ENCODE results near the gene ZNF792. TPM values are rescaled to one million over a fixed set of nuclear protein-coding genes. Genes with fewer than 3 reads are reported as not detected.
"Not testable (repeated sequence)": the region's sequence is repeated elsewhere in the genome, so short reads cannot be mapped to it uniquely, and the experiment has no call there.

ZNF792 gene
- total and polyA plus RNA-seq, 7 experiments from 2014 or later: 11.0 to 33.9 (median 18.3) TPM

- Histone ChIP-seq H3K9me3 (ENCODE audit: control insufficient read depth in 2 of 3, low read length in 3 of 3) (no peaks in the 10 kb centered on the region), H3K4me3 (ENCODE audit: low read length) (peak overlapping the region; percentile 72), H3K36me3 (ENCODE audit: control insufficient read depth in 2 of 3, insufficient read depth in 3 of 3, low read length in 3 of 3) (peaks cover 0 to 23% (median 0%) of the 10 kb centered on the region in 3 experiments), H3K4me1 (ENCODE audit: control insufficient read depth in 2 of 2, insufficient read depth in 2 of 2, low read length in 2 of 2) (peaks cover 66 to 68% of the 10 kb centered on the region in 2 donors), H3K27me3 (ENCODE audit: control insufficient read depth in 2 of 2, insufficient read depth in 2 of 2, low read length in 2 of 2) (no peaks in the 10 kb centered on the region), H3K27ac (ENCODE audit: low read depth, low read length) (peak overlapping the region; percentile 97)
- H3K27me3 Mint-ChIP-seq: no peaks in the 10 kb centered on the region
- H3K4me1 Mint-ChIP-seq: peaks cover 59 to 83% (median 74%) of the 10 kb centered on the region in 7 donors
- ChIA-PET POLR2A (interaction anchor here (1.0 to 10.7 kb wide), 11 partner anchors 10 to 211 kb away, joined by 3 to 237 read pairs (median 6); partner anchors contain the start of genes ZNF30 and ZNF792), CTCF (interaction anchor here (1.0 to 3.6 kb wide), 4 partner anchors 12 to 38 kb away, joined by 3 to 39 read pairs (median 16); no protein-coding TSS in a partner anchor)
- ATAC-seq (no peak), DNase-seq (no peak)
- peaks cover 0 to 4% (median 0%) of the 10 kb centered on the region in 11 donors for H3K9me3 Mint-ChIP-seq
- intact Hi-C loops (cut with micrococcal nuclease): loop anchor here (5.0 to 10.0 kb wide), 2 partner anchors 42 to 265 kb away; partner anchors contain the start of genes HPN (in 1 of the 2) and ZNF181 (in 1 of the 2)
- H3K4me3 Mint-ChIP-seq: peak overlapping the region in 6 of 10 donors; percentile 83 to 100 (median 93)
- peak overlapping the region in 4 of 9 donors; percentile 92 to 98 (median 96) for H3K27ac Mint-ChIP-seq
- H3K36me3 Mint-ChIP-seq: peaks cover 6 to 24% (median 12%) of the 10 kb centered on the region in 5 donors
Measured at GRCh38 chr19:35000338-35000646, 36.3 kb upstream of the ZNF792 start.

DNA sequence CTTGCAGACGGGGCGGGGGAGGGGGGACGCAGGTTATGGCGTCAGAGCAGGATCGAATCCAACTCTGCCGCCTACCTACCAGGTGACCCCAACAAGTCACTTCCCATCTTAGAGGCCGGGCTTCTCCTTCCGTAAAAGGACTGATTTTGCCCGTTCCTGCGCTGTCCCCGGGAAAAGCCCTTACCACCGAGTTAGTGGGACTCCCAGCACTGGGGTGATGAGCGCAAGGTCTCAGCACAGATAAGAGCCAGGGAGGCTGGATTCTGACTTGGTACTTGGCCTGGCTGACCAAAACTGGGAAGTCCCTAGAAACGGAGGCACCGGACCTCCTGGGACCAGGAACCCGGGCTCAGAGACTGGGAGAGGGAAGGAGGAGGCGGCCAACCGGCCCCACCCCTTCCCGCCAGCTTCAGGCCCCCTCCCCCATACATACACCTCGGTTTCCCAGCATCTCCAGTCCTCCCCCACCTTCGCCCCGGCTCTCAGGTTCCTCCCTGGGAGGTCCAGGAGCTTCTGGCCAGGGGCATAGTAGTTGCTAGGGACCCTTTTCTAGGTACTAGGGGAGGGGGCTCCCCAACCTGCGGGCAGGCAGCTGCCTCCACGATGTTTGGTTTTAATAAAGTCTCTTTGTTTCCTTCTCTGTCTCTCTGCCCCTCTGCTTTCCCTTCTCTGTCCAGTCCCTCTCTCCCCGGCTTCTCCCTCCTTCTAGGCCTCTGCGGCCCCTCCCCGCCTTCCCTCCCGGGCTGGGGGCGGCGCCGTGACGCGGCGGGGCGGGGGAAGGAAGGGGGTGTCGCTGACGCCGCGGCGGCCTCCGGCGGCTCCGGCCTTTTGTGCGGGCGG is 35.7 kb upstream of the ZNF792 start, which contains the start of gene GRAMD1A:
Gene GRAMD1A, plus strand, starts transcription at position 826 of the 840 bp plus-strand sequence. CDS start 156 bp downstream, outside the sequence.
- peaks cover 0 to 4% (median 0%) of the 10 kb centered on the region in 11 donors for H3K9me3 Mint-ChIP-seq
- ChIA-PET POLR2A (interaction anchor here (0.6 to 10.7 kb wide), 12 partner anchors 10 to 730 kb away, joined by 3 to 237 read pairs (median 6); partner anchors contain the start of gene ZNF792), CTCF (interaction anchor here (1.0 to 3.6 kb wide), 2 partner anchors 12 to 27 kb away, joined by 3 to 39 read pairs; no protein-coding TSS in a partner anchor)
- no peaks in the 10 kb centered on the region for H3K27me3 Mint-ChIP-seq
- peak; percentile 74 for ATAC-seq
- Histone ChIP-seq H3K27ac (ENCODE audit: low read depth, low read length) (peak within 1 kb of the TSS; percentile 97), H3K4me1 (ENCODE audit: control insufficient read depth in 2 of 2, insufficient read depth in 2 of 2, low read length in 2 of 2) (peaks cover 66 to 72% of the 10 kb centered on the region in 2 donors), H3K4me3 (ENCODE audit: low read length) (peak within 1 kb of the TSS; percentile 72), H3K36me3 (ENCODE audit: control insufficient read depth in 2 of 3, insufficient read depth in 3 of 3, low read length in 3 of 3) (peaks cover 0 to 18% (median 0%) of the 10 kb centered on the region in 3 experiments), H3K9me3 (ENCODE audit: control insufficient read depth in 2 of 3, low read length in 3 of 3) (no peaks in the 10 kb centered on the region), H3K27me3 (ENCODE audit: control insufficient read depth in 2 of 2, insufficient read depth in 2 of 2, low read length in 2 of 2) (no peaks in the 10 kb centered on the region)
- peak; percentile 48 to 86 (median 63) for DNase-seq
- peak within 1 kb of the TSS; percentile 94 to 100 (median 98) for H3K4me3 Mint-ChIP-seq
- peaks cover 58 to 81% (median 73%) of the 10 kb centered on the region in 7 donors for H3K4me1 Mint-ChIP-seq
- intact Hi-C loops (cut with micrococcal nuclease): loop anchor here (1.0 to 10.0 kb wide), 4 partner anchors 14 to 265 kb away; partner anchors contain the start of genes HPN (in 1 of the 2) and ZNF181 (in 1 of the 2)
- peaks cover 6 to 24% (median 11%) of the 10 kb centered on the region in 5 donors for H3K36me3 Mint-ChIP-seq
- peak within 1 kb of the TSS; percentile 95 to 100 (median 98) for H3K27ac Mint-ChIP-seq

DNA sequence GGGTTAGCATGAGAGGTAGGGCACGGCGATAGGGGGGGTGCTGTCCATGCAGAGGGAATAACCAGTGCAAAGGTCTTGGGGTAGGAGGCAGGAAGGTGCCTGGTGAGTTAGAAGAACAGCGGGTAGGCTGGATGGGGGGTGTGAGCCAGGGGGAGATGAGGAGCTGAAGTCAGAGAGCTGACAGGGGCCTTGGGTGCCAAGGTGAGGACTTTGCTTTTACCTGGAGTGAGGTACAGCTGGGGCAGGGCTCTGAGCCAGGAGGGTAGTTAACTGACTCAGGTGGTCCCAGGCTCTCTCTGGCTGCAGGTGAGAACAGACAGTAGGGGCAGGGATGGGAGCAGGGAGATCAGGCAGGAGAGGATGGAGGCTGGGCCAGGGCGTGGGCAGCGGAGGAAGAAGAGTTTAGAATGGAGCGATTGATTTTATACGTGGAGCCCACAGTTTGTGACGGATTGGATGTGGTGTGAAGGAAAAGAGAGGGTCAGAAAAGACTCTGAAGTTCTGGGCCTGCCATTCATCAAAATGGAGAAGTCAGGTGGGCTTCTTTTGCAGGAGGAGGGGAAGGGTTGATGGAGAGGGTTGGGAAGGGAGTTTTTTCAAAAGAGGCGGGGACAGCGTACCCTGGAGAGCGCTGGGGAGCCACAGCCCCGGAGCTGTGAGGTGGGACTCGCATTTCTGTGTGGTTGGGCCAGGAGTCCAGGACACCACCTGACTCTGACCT is 34.9 kb upstream of the ZNF792 start:
- Histone ChIP-seq H3K9me3 (ENCODE audit: control insufficient read depth in 2 of 3, low read length in 3 of 3) (no peaks in the 10 kb centered on the region), H3K27ac (ENCODE audit: low read depth, low read length) (peak overlapping the region; percentile 97), H3K4me1 (ENCODE audit: control insufficient read depth in 2 of 2, insufficient read depth in 2 of 2, low read length in 2 of 2) (peaks cover 60 to 64% of the 10 kb centered on the region in 2 donors), H3K27me3 (ENCODE audit: control insufficient read depth in 2 of 2, insufficient read depth in 2 of 2, low read length in 2 of 2) (no peaks in the 10 kb centered on the region), H3K36me3 (ENCODE audit: control insufficient read depth in 2 of 3, insufficient read depth in 3 of 3, low read length in 3 of 3) (peaks cover 0 to 11% (median 0%) of the 10 kb centered on the region in 3 experiments), H3K4me3 (ENCODE audit: low read length) (peak overlapping the region; percentile 63)
- no peaks in the 10 kb centered on the region for H3K27me3 Mint-ChIP-seq
- H3K9me3 Mint-ChIP-seq: peaks cover 0 to 4% (median 0%) of the 10 kb centered on the region in 11 donors
- intact Hi-C loops (cut with micrococcal nuclease): loop anchor here (1.0 to 5.0 kb wide), 2 partner anchors 14 to 213 kb away; no protein-coding TSS in a partner anchor
- ATAC-seq (no peak), DNase-seq (no peak)
- ChIA-PET POLR2A (interaction anchor here (0.6 to 10.7 kb wide), 8 partner anchors 14 to 1840 kb away, joined by 3 to 237 read pairs (median 6); partner anchors contain the start of gene ZNF792), CTCF (interaction anchor here (1.0 to 3.6 kb wide), 3 partner anchors 10 to 26 kb away, joined by 3 to 39 read pairs (median 4); no protein-coding TSS in a partner anchor)
- H3K36me3 Mint-ChIP-seq: peaks cover 6 to 21% (median 11%) of the 10 kb centered on the region in 5 donors
- peak overlapping the region; percentile 91 to 99 (median 98) for H3K27ac Mint-ChIP-seq
- peaks cover 55 to 75% (median 68%) of the 10 kb centered on the region in 7 donors for H3K4me1 Mint-ChIP-seq
- H3K4me3 Mint-ChIP-seq: peak overlapping the region; percentile 80 to 98 (median 90)

GRCh38 chr19:34998224-34998623 is 34.2 kb upstream of the ZNF792 start:
- peak overlapping the region; percentile 92 to 100 (median 98) for H3K27ac Mint-ChIP-seq
- POLR2A ChIA-PET: interaction anchor here (0.7 to 10.7 kb wide), 4 partner anchors 13 to 31 kb away, joined by 3 to 237 read pairs (median 22); no protein-coding TSS in a partner anchor
- H3K4me3 Mint-ChIP-seq: peak overlapping the region; percentile 73 to 98 (median 88)
- CTCF ChIA-PET: interaction anchor here (1.4 kb wide), 1 partner anchor 9 kb away, joined by 4 read pairs; no protein-coding TSS in a partner anchor
- intact Hi-C loops (cut with micrococcal nuclease): loop anchor here in 1 of 2 donors (5.0 kb wide), 1 partner anchor 214 kb away; no protein-coding TSS in a partner anchor
- not testable (repeated sequence) for H3K9me3 Mint-ChIP-seq; ATAC-seq; H3K9me3 ChIP-seq (ENCODE audit: control insufficient read depth in 2 of 3, low read length in 3 of 3); DNase-seq; H3K27me3 ChIP-seq (ENCODE audit: control insufficient read depth in 2 of 2, insufficient read depth in 2 of 2, low read length in 2 of 2); H3K4me3 ChIP-seq (ENCODE audit: low read length); H3K27me3 Mint-ChIP-seq
- H3K4me1 Mint-ChIP-seq: peaks cover 48 to 69% (median 61%) of the 10 kb centered on the region in 7 donors
- peak overlapping the region; percentile 97 for H3K27ac ChIP-seq (ENCODE audit: low read depth, low read length)
- H3K36me3 ChIP-seq (ENCODE audit: control insufficient read depth in 2 of 3, insufficient read depth in 3 of 3, low read length in 3 of 3): peaks cover 0 to 11% (median 0%) of the 10 kb centered on the region in 3 experiments
- H3K36me3 Mint-ChIP-seq: peaks cover 6 to 18% (median 11%) of the 10 kb centered on the region in 5 donors
- H3K4me1 ChIP-seq (ENCODE audit: control insufficient read depth in 2 of 2, insufficient read depth in 2 of 2, low read length in 2 of 2): peaks cover 58 to 59% of the 10 kb centered on the region in 2 donors

- Mint-ChIP-seq H3K4me1 (peaks cover 37 to 62% (median 55%) of the 10 kb centered on the region in 7 donors), H3K4me3 (peak overlapping the region; percentile 73 to 98 (median 84)), H3K9me3 (peaks cover 0 to 4% (median 0%) of the 10 kb centered on the region in 11 donors), H3K27me3 (no peaks in the 10 kb centered on the region), H3K27ac (peak overlapping the region; percentile 92 to 100 (median 98)), H3K36me3 (peaks cover 4 to 11% (median 6%) of the 10 kb centered on the region in 5 donors)
- H3K9me3 ChIP-seq (ENCODE audit: control insufficient read depth in 2 of 3, low read length in 3 of 3): no peaks in the 10 kb centered on the region
- H3K36me3 ChIP-seq (ENCODE audit: control insufficient read depth in 2 of 3, insufficient read depth in 3 of 3, low read length in 3 of 3): peaks cover 0 to 5% (median 0%) of the 10 kb centered on the region in 3 experiments
- H3K4me1 ChIP-seq (ENCODE audit: control insufficient read depth in 2 of 2, insufficient read depth in 2 of 2, low read length in 2 of 2): peaks cover 50 to 51% of the 10 kb centered on the region in 2 donors
- DNase-seq (peak in 7 of 9 donors; percentile 62 to 82 (median 76)), ATAC-seq (peak; percentile 48)
- ChIA-PET POLR2A (interaction anchor here (0.7 to 10.7 kb wide), 6 partner anchors 12 to 173 kb away, joined by 5 to 237 read pairs (median 16); no protein-coding TSS in a partner anchor), CTCF (interaction anchor here (0.8 to 2.1 kb wide), 4 partner anchors 8 to 16 kb away, joined by 3 to 5 read pairs (median 4); no protein-coding TSS in a partner anchor)
- H3K27me3 ChIP-seq (ENCODE audit: control insufficient read depth in 2 of 2, insufficient read depth in 2 of 2, low read length in 2 of 2): no peaks in the 10 kb centered on the region
- intact Hi-C loops (cut with micrococcal nuclease): loop anchor here in 1 of 2 donors (1.0 to 5.0 kb wide), 4 partner anchors 12 to 215 kb away; no protein-coding TSS in a partner anchor
- H3K27ac ChIP-seq (ENCODE audit: low read depth, low read length): peak overlapping the region; percentile 97
- peak overlapping the region; percentile 36 for H3K4me3 ChIP-seq (ENCODE audit: low read length)
Measured at GRCh38 chr19:34997071-34997617, 33.1 kb upstream of the ZNF792 start.

Measured in naive thymus-derived CD4-positive, alpha-beta T cell (primary cell).